Endothelial cell (in vitro differentiated cells): ENCODE results near the gene NSUN6. TPM values are rescaled to one million over a fixed set of nuclear protein-coding genes. Genes with fewer than 3 reads are reported as not detected.

Source experiments
- DNase-seq: peaks from one replicate; pipeline ENCODE4 v3.0.0; 2021; ENCODE audit warnings: low spot score
- H3K27ac Mint-ChIP-seq: one replicate; pipeline ENCODE4 v1.8.0; 2021; ENCODE audit warnings: mixed read lengths, inconsistent platforms; ENCODE audit not compliant: unreplicated experiment
- H3K27me3 Mint-ChIP-seq: one replicate; pipeline ENCODE4 v1.8.0; 2021; ENCODE audit warnings: mild to moderate bottlenecking, moderate library complexity, mixed read lengths, inconsistent platforms; ENCODE audit not compliant: unreplicated experiment
- H3K36me3 Mint-ChIP-seq: one replicate; pipeline ENCODE4 v1.8.0; 2021; ENCODE audit warnings: mild to moderate bottlenecking, low read depth, mixed read lengths, inconsistent platforms; ENCODE audit not compliant: unreplicated experiment
- H3K4me1 Mint-ChIP-seq: one replicate; pipeline ENCODE4 v1.8.0; 2021; ENCODE audit warnings: mild to moderate bottlenecking, mixed read lengths, inconsistent platforms; ENCODE audit not compliant: unreplicated experiment
- H3K4me3 Mint-ChIP-seq: one replicate; pipeline ENCODE4 v1.8.0; 2021; ENCODE audit warnings: mild to moderate bottlenecking, mixed read lengths, inconsistent platforms; ENCODE audit not compliant: unreplicated experiment
- H3K9me3 Mint-ChIP-seq: one replicate; pipeline ENCODE4 v1.8.0; 2021; ENCODE audit warnings: mixed read lengths, inconsistent platforms; ENCODE audit not compliant: unreplicated experiment
- total RNA-seq: library from RNA; stranded (reverse); fragmentation: NEBNext Ultra II Directional; extraction: Animal tissue kit (Norgen Biotek cat#: 25700); gene quantifications from one replicate; pipeline ENCODE4 v1.2.1, GENCODE V29; 2021; ENCODE audit not compliant: unreplicated experiment
- TF ChIP-seq, protein P1 (sequence below): fragments of 200-600 bp; sonication (generic); IDR thresholded peaks from one replicate; pipeline ENCODE4 v1.5.0; 2021; ENCODE audit warnings: antibody characterized with exemption; ENCODE audit not compliant: unreplicated experiment

Gene NSUN6
- total RNA-seq, 1 donor from 2014 or later: 11.6 TPM

DNA sequence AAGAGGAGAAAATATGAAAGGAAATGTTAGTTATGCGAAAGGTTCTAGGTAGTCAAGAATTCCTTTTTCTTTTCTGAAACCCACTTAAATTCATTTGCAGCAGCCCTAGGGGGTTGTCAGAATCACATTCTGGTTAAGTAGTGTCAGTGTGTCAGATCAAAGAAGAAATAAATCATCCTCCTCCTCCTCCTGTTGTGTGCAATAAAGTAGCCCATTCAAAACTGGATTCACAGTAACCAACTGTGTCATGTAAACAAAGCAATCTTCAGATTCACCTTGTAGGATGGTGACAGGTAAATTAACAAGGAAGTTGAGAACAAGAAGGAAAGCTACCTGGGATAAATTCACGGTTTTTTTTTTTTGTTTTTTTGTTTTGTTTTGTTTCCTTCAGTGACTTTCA, 127.5 kb downstream of the NSUN6 start:
- H3K36me3 Mint-ChIP-seq: no peaks in the 10 kb centered on the region
- no peaks in the 10 kb centered on the region for H3K4me1 Mint-ChIP-seq
- no peak for DNase-seq
- TF ChIP-seq, protein P1, sequence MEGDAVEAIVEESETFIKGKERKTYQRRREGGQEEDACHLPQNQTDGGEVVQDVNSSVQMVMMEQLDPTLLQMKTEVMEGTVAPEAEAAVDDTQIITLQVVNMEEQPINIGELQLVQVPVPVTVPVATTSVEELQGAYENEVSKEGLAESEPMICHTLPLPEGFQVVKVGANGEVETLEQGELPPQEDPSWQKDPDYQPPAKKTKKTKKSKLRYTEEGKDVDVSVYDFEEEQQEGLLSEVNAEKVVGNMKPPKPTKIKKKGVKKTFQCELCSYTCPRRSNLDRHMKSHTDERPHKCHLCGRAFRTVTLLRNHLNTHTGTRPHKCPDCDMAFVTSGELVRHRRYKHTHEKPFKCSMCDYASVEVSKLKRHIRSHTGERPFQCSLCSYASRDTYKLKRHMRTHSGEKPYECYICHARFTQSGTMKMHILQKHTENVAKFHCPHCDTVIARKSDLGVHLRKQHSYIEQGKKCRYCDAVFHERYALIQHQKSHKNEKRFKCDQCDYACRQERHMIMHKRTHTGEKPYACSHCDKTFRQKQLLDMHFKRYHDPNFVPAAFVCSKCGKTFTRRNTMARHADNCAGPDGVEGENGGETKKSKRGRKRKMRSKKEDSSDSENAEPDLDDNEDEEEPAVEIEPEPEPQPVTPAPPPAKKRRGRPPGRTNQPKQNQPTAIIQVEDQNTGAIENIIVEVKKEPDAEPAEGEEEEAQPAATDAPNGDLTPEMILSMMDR: no peak
- H3K4me3 Mint-ChIP-seq: no peak overlapping the region
- H3K27me3 Mint-ChIP-seq: peaks cover 1% of the 10 kb centered on the region
- no peaks in the 10 kb centered on the region for H3K9me3 Mint-ChIP-seq
- no peak overlapping the region for H3K27ac Mint-ChIP-seq

- H3K27me3 Mint-ChIP-seq: peaks cover 1% of the 10 kb centered on the region
- H3K9me3 Mint-ChIP-seq: no peaks in the 10 kb centered on the region
- TF ChIP-seq, protein P1: no peak
- H3K36me3 Mint-ChIP-seq: no peaks in the 10 kb centered on the region
- H3K4me1 Mint-ChIP-seq: no peaks in the 10 kb centered on the region
- H3K4me3 Mint-ChIP-seq: no peak overlapping the region
- no peak for DNase-seq
- no peak overlapping the region for H3K27ac Mint-ChIP-seq
Measured at GRCh38 chr10:18523025-18523424, 128.4 kb downstream of the NSUN6 start.

DNA sequence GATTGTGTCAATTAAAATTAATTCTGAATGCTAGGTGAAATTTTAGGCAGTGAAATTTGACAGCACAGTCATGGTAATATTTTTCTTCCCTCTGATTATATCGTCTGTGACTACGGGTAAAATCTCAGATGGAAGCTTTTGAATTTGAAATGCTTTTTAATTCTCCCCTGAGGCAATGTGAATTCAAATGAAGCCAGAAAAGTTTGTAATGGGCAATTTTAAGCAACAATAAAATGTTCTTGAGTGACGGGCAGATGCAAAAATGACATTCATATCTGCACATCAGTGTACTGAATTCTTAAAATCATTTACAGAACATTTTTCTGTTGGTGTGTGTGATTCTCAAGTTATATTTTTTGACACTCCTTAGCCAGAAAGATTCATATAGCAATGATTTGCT, 134.5 kb downstream of the NSUN6 start:
- Mint-ChIP-seq H3K27me3 (peaks cover 1% of the 10 kb centered on the region), H3K4me1 (no peaks in the 10 kb centered on the region), H3K4me3 (no peak overlapping the region), H3K9me3 (no peaks in the 10 kb centered on the region), H3K27ac (no peak overlapping the region), H3K36me3 (no peaks in the 10 kb centered on the region)
- TF ChIP-seq, protein P1: no peak
- no peak for DNase-seq

- Mint-ChIP-seq H3K27me3 (peaks cover 1% of the 10 kb centered on the region), H3K36me3 (no peaks in the 10 kb centered on the region), H3K9me3 (no peaks in the 10 kb centered on the region), H3K27ac (no peak overlapping the region), H3K4me1 (no peaks in the 10 kb centered on the region), H3K4me3 (no peak overlapping the region)
- TF ChIP-seq, protein P1: no peak
- DNase-seq: no peak
Measured at GRCh38 chr10:18514537-18514936, 136.8 kb downstream of the NSUN6 start.

DNA sequence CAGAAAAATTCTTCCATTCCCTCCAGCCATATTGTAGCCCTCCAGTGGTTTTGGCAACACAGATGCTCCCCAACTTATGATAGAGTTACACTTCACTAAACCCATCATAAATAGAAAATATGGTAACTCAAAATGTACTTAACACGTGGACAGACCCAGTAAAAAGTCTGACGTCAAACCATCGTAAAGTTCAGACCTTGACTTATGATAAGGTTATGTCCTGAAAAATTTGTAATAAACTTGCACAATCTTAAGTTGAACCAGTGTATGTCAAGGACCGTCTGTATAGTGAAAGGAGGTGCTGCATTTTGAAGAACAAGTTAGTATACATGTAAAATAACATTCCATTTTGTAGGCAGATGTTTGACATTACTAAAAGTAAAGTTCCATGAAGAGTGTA, 142.8 kb downstream of the NSUN6 start:
- DNase-seq: no peak
- no peaks in the 10 kb centered on the region for H3K4me1 Mint-ChIP-seq
- H3K9me3 Mint-ChIP-seq: no peaks in the 10 kb centered on the region
- no peaks in the 10 kb centered on the region for H3K36me3 Mint-ChIP-seq
- no peak overlapping the region for H3K4me3 Mint-ChIP-seq
- TF ChIP-seq, protein P1: no peak
- no peaks in the 10 kb centered on the region for H3K27me3 Mint-ChIP-seq
- H3K27ac Mint-ChIP-seq: no peak overlapping the region
